ENCODE measurements around the gene NR2F6.

- TF ChIP-seq, protein P1, sequence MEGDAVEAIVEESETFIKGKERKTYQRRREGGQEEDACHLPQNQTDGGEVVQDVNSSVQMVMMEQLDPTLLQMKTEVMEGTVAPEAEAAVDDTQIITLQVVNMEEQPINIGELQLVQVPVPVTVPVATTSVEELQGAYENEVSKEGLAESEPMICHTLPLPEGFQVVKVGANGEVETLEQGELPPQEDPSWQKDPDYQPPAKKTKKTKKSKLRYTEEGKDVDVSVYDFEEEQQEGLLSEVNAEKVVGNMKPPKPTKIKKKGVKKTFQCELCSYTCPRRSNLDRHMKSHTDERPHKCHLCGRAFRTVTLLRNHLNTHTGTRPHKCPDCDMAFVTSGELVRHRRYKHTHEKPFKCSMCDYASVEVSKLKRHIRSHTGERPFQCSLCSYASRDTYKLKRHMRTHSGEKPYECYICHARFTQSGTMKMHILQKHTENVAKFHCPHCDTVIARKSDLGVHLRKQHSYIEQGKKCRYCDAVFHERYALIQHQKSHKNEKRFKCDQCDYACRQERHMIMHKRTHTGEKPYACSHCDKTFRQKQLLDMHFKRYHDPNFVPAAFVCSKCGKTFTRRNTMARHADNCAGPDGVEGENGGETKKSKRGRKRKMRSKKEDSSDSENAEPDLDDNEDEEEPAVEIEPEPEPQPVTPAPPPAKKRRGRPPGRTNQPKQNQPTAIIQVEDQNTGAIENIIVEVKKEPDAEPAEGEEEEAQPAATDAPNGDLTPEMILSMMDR (conservative IDR thresholded peaks at IDR 0.05; ENCODE audit: low read depth in 2 of 2) = no peak
- TF ChIP-seq EZH2 (IDR thresholded peaks at IDR 0.05; ENCODE audit: low read depth, unreplicated experiment) (no peak), JUNB (IDR thresholded peaks at IDR 0.05; ENCODE audit: unreplicated experiment) (no peak), POLR2AphosphoS5 (IDR thresholded peaks at IDR 0.05; ENCODE audit: low read depth) (no peak), REST (IDR thresholded peaks at IDR 0.05; ENCODE audit: unreplicated experiment) (no peak), EZH2phosphoT487 (IDR thresholded peaks at IDR 0.05; ENCODE audit: unreplicated experiment) (no peak), ETS1 (IDR thresholded peaks at IDR 0.05) (no peak), CREB1 (CRISPR knock-in tag; IDR thresholded peaks at IDR 0.05; ENCODE audit: low read depth) (no peak), NANOG (IDR thresholded peaks at IDR 0.05; ENCODE audit: borderline replicate concordance) (no peak), ZNF462 (CRISPR knock-in tag; IDR thresholded peaks at IDR 0.05) (no peak), ZNF331 (CRISPR knock-in tag; IDR thresholded peaks at IDR 0.05; ENCODE audit: low read depth) (no peak)
Observed at GRCh38 chr19:17184371-17184841, 61.3 kb downstream of the NR2F6 start.

All from GM23338 (cell line).